Stimulated activated CD4-positive, alpha-beta T cell treated with anti-CD3 and anti-CD28 coated beads, TNF-alpha, amount 100 ng/mL, for 24 hours (primary cell): ENCODE measurements around the gene C10orf90.

Experiments used
- DNase-seq, 3 experiments: peaks; one replicate each; pipeline ENCODE4 v3.0.0-alpha.2; 2020; ENCODE audit warnings: low read depth in 3 of 3

C10orf90 gene

GRCh38 chr10:126673565-126673964, 3.1 kb upstream of the C10orf90 start:
- no peak for DNase-seq

- no peak for DNase-seq
Observed at GRCh38 chr10:126671402-126671975, 996 bp upstream of the C10orf90 start.

GRCh38 chr10:126670895-126671261, 385 bp upstream of the C10orf90 start:
- DNase-seq = no peak

- DNase-seq = no peak
Observed at GRCh38 chr10:126669168-126669567, 1.3 kb downstream of the C10orf90 start.

- no peak for DNase-seq
Observed at GRCh38 chr10:126668505-126668904, 2.0 kb downstream of the C10orf90 start.

GRCh38 chr10:126667568-126667967, 2.9 kb downstream of the C10orf90 start:
- DNase-seq = no peak

- DNase-seq = no peak
Observed at GRCh38 chr10:126665207-126665606, 5.3 kb downstream of the C10orf90 start.

GRCh38 chr10:126663880-126664279, 6.6 kb downstream of the C10orf90 start:
- DNase-seq = no peak

GRCh38 chr10:126663328-126663727, 7.2 kb downstream of the C10orf90 start:
- peak in 1 of 3 experiments; percentile 8 for DNase-seq

GRCh38 chr10:126661841-126662515, 8.5 kb downstream of the C10orf90 start:
- no peak for DNase-seq

- DNase-seq = no peak
Observed at GRCh38 chr10:126661356-126661755, 9.1 kb downstream of the C10orf90 start.

- DNase-seq = no peak
Observed at GRCh38 chr10:126659750-126660149, 10.7 kb downstream of the C10orf90 start.

GRCh38 chr10:126658928-126659327, 11.6 kb downstream of the C10orf90 start:
- no peak for DNase-seq

- no peak for DNase-seq
Observed at GRCh38 chr10:126654579-126654978, 15.9 kb downstream of the C10orf90 start.

GRCh38 chr10:126651467-126651866, 19.0 kb downstream of the C10orf90 start:
- DNase-seq = no peak

- no peak for DNase-seq
Observed at GRCh38 chr10:126650161-126650560, 20.3 kb downstream of the C10orf90 start.

- no peak for DNase-seq
Observed at GRCh38 chr10:126647116-126647515, 23.4 kb downstream of the C10orf90 start.

- no peak for DNase-seq
Observed at GRCh38 chr10:126646110-126646509, 24.4 kb downstream of the C10orf90 start.

GRCh38 chr10:126640401-126640800, 30.1 kb downstream of the C10orf90 start:
- DNase-seq = no peak

- no peak for DNase-seq
Observed at GRCh38 chr10:126639084-126639483, 31.4 kb downstream of the C10orf90 start.

GRCh38 chr10:126638542-126638941, 32.0 kb downstream of the C10orf90 start:
- DNase-seq = no peak

- no peak for DNase-seq
Observed at GRCh38 chr10:126637501-126637900, 33.0 kb downstream of the C10orf90 start.

- no peak for DNase-seq
Observed at GRCh38 chr10:126634911-126635310, 35.6 kb downstream of the C10orf90 start.

GRCh38 chr10:126634347-126634746, 36.1 kb downstream of the C10orf90 start:
- no peak for DNase-seq
